ENCODE measurements around the gene CUL7.

CUL7 gene

DNA sequence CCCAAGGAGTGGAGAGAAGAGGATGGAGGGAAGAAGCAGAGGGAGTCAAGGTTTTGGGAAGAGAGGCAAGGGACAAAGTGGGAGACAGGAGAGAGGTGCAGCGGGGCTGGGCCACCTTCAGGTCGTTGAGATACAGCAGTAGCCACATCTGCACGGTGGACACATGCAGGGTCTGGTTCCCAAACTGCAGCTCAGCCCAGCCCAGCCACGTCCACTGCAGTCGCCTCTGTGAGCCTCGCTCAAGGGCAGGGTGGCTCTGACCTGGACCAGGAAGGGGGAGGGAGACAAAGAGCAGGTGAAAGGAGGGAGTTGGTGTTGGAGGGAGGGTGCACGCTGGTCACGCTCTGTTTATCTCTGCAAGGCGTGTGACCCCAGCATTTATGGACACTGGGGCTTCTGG is 14.9 kb downstream of the CUL7 start:
- H3K9me3 ChIP-seq (ENCODE audit: low read length) = no peaks in the 10 kb centered on the region
- no peak overlapping the region for H3K4me3 ChIP-seq (ENCODE audit: low read depth, low read length, poor library complexity, severe bottlenecking)
- H3F3A ChIP-seq (ENCODE audit: insufficient read depth, low read length) = no peaks in the 10 kb centered on the region
- H4K20me1 ChIP-seq (ENCODE audit: insufficient read depth, low read length) = no peaks in the 10 kb centered on the region
- H2AFZ ChIP-seq (ENCODE audit: low read length) = no peak overlapping the region
- H3K27me3 ChIP-seq (ENCODE audit: insufficient read depth, low read length) = no peaks in the 10 kb centered on the region
- H3K9ac ChIP-seq (ENCODE audit: low read length) = no peak overlapping the region
- no peaks in the 10 kb centered on the region for H3K9me2 ChIP-seq (ENCODE audit: low read depth, low read length)
- H3K4me1 ChIP-seq (ENCODE audit: insufficient read depth, low read length, severe bottlenecking) = no peaks in the 10 kb centered on the region
- no peak overlapping the region for H3K27ac ChIP-seq (ENCODE audit: low read depth, low read length, poor library complexity, severe bottlenecking)
- no peaks in the 10 kb centered on the region for H3K79me2 ChIP-seq (ENCODE audit: insufficient read depth, low read length)
- H3K4me2 ChIP-seq (ENCODE audit: low read length) = no peak overlapping the region
- TF ChIP-seq, protein P1, sequence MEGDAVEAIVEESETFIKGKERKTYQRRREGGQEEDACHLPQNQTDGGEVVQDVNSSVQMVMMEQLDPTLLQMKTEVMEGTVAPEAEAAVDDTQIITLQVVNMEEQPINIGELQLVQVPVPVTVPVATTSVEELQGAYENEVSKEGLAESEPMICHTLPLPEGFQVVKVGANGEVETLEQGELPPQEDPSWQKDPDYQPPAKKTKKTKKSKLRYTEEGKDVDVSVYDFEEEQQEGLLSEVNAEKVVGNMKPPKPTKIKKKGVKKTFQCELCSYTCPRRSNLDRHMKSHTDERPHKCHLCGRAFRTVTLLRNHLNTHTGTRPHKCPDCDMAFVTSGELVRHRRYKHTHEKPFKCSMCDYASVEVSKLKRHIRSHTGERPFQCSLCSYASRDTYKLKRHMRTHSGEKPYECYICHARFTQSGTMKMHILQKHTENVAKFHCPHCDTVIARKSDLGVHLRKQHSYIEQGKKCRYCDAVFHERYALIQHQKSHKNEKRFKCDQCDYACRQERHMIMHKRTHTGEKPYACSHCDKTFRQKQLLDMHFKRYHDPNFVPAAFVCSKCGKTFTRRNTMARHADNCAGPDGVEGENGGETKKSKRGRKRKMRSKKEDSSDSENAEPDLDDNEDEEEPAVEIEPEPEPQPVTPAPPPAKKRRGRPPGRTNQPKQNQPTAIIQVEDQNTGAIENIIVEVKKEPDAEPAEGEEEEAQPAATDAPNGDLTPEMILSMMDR (IDR thresholded peaks at IDR 0.05; ENCODE audit: low read length) = no peak
- no peak for TF ChIP-seq EZH2 (IDR thresholded peaks at IDR 0.05; ENCODE audit: borderline replicate concordance, low read length)
- peaks cover 51% of the 10 kb centered on the region for H3K36me3 ChIP-seq (ENCODE audit: insufficient read depth, low read length)

DNA sequence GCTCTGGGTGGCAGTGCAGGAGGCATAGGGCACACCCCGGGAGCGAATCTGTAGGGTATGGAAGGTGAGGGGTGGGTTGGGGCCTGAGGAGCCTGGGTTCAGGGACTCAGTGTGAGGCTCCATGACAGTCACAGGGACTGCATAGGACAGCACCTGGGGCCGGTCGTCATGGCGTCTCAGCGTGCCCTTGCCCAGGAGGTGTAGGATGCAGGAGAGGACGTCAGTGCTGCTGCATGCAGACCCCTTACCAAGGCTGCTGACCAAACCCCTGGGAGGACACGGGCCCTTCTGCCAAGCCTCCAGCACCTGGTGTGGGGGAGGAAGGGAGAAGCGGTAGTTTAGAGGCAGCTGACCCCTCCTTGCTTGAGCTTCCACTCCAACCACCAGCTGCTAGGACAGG is 15.9 kb downstream of the CUL7 start:
- no peaks in the 10 kb centered on the region for H4K20me1 ChIP-seq (ENCODE audit: insufficient read depth, low read length)
- no peak overlapping the region for H2AFZ ChIP-seq (ENCODE audit: low read length)
- no peaks in the 10 kb centered on the region for H3K9me2 ChIP-seq (ENCODE audit: low read depth, low read length)
- H3K79me2 ChIP-seq (ENCODE audit: insufficient read depth, low read length) = no peaks in the 10 kb centered on the region
- no peaks in the 10 kb centered on the region for H3K27me3 ChIP-seq (ENCODE audit: insufficient read depth, low read length)
- no peak overlapping the region for H3K4me2 ChIP-seq (ENCODE audit: low read length)
- H3K9me3 ChIP-seq (ENCODE audit: low read length) = no peaks in the 10 kb centered on the region
- no peak overlapping the region for H3K4me3 ChIP-seq (ENCODE audit: low read depth, low read length, poor library complexity, severe bottlenecking)
- TF ChIP-seq EZH2 (IDR thresholded peaks at IDR 0.05; ENCODE audit: borderline replicate concordance, low read length) = no peak
- TF ChIP-seq, protein P1 (IDR thresholded peaks at IDR 0.05; ENCODE audit: low read length) = no peak
- peaks cover 59% of the 10 kb centered on the region for H3K36me3 ChIP-seq (ENCODE audit: insufficient read depth, low read length)
- H3K27ac ChIP-seq (ENCODE audit: low read depth, low read length, poor library complexity, severe bottlenecking) = no peak overlapping the region
- H3K4me1 ChIP-seq (ENCODE audit: insufficient read depth, low read length, severe bottlenecking) = no peaks in the 10 kb centered on the region
- H3F3A ChIP-seq (ENCODE audit: insufficient read depth, low read length) = no peaks in the 10 kb centered on the region
- H3K9ac ChIP-seq (ENCODE audit: low read length) = no peak overlapping the region

DNA sequence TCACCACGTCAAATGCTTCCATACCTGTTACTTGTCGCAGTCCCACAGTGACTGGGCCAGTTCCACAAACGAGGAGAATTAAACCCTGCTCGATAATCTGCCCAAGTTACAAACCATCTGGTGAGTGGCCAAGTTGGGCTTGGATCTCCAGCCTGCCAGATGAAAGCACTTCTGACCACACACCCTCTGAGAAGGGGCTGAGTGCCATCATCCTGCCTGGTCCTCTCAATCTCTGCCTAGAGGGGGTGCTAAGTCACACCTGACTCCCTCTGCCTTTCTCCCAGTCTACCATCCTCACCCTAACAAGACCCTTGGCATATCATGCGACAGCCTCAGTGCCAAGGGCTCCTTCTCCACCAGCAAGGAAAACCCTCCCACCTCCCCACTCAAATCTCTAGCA is 16.5 kb downstream of the CUL7 start:
- Histone ChIP-seq H3K9ac (ENCODE audit: low read length) (no peak overlapping the region), H3K4me1 (ENCODE audit: insufficient read depth, low read length, severe bottlenecking) (no peaks in the 10 kb centered on the region), H3F3A (ENCODE audit: insufficient read depth, low read length) (no peaks in the 10 kb centered on the region), H3K27ac (ENCODE audit: low read depth, low read length, poor library complexity, severe bottlenecking) (no peak overlapping the region), H3K9me3 (ENCODE audit: low read length) (no peaks in the 10 kb centered on the region), H3K36me3 (ENCODE audit: insufficient read depth, low read length) (peaks cover 64% of the 10 kb centered on the region), H3K79me2 (ENCODE audit: insufficient read depth, low read length) (no peaks in the 10 kb centered on the region), H2AFZ (ENCODE audit: low read length) (no peak overlapping the region), H3K9me2 (ENCODE audit: low read depth, low read length) (no peaks in the 10 kb centered on the region), H3K4me2 (ENCODE audit: low read length) (no peak overlapping the region), H3K4me3 (ENCODE audit: low read depth, low read length, poor library complexity, severe bottlenecking) (no peak overlapping the region), H3K27me3 (ENCODE audit: insufficient read depth, low read length) (no peaks in the 10 kb centered on the region), H4K20me1 (ENCODE audit: insufficient read depth, low read length) (no peaks in the 10 kb centered on the region)
- TF ChIP-seq EZH2 (IDR thresholded peaks at IDR 0.05; ENCODE audit: borderline replicate concordance, low read length) = no peak
- TF ChIP-seq, protein P1 (IDR thresholded peaks at IDR 0.05; ENCODE audit: low read length) = no peak

Measured in OCI-LY1 (cell line).